Esophagus muscularis mucosa (tissue), 4 donors: ENCODE measurements around the gene CPT1C. TPM values are rescaled to one million over a fixed set of nuclear protein-coding genes. Genes with fewer than 3 reads are reported as not detected.

Source experiments
- DNase-seq: peaks from one replicate; pipeline ENCODE4 v3.0.0-alpha.2; 2017; ENCODE audit errors: extremely low spot score
- H3K27ac ChIP-seq, 4 donors: fragments of 200-600 bp; sonication (generic); replicated peaks in 1 of 4; 1 replicate in 3 of 4; 2 replicates in 1 of 4; pipeline ENCODE4 v1.5.1; 2016 to 2019; ENCODE audit warnings: mild to moderate bottlenecking in 1 of 4
- H3K27me3 ChIP-seq, 4 donors: fragments of 200-600 bp; sonication (generic); one replicate each; pipeline versions ENCODE4 v1.5.1 to v1.6.0; 2016 to 2019
- H3K36me3 ChIP-seq, 4 donors: fragments of 200-600 bp; sonication (generic); one replicate each; pipeline ENCODE4 v1.5.1; 2016 to 2019
- H3K4me1 ChIP-seq, 4 donors: fragments of 200-600 bp; sonication (generic); one replicate each; pipeline ENCODE4 v1.5.1; 2016 to 2019
- H3K4me3 ChIP-seq, 4 donors: fragments of 200-600 bp; sonication (generic); 1 replicate in 2 of 4; 2 replicates in 2 of 4; pipeline ENCODE4 v1.5.1; 2016 to 2019; ENCODE audit warnings: mild to moderate bottlenecking in 4 of 4, moderate library complexity in 1 of 4
- H3K9me3 ChIP-seq, 4 donors: fragments of 200-600 bp; sonication (generic); 1 replicate in 3 of 4; 2 replicates in 1 of 4; pipeline ENCODE4 v1.5.1; 2016 to 2019
- CTCF ChIP-seq, 3 experiments: fragments of 200-600 bp in 2 of 3; fragments of 450-650 bp in 1 of 3; sonication (generic) in 2 of 3; IDR thresholded peaks; one replicate each; pipeline ENCODE4 v1.5.1; 2017 to 2019; ENCODE audit warnings: antibody characterized with exemption in 3 of 3, mild to moderate bottlenecking in 2 of 3, moderate library complexity in 1 of 3
- EP300 ChIP-seq: sonication (generic); formaldehyde crosslinking; IDR thresholded peaks from one replicate; pipeline ENCODE4 v1.6.1; 2017; ENCODE audit warnings: antibody characterized with exemption
- POLR2A ChIP-seq: fragments of 450-650 bp; IDR thresholded peaks from one replicate; pipeline ENCODE4 v1.6.1; 2017; ENCODE audit warnings: antibody characterized with exemption, moderate library complexity, mild to moderate bottlenecking, low read depth
- POLR2AphosphoS5 ChIP-seq, 2 donors: sonication (generic); formaldehyde crosslinking; IDR thresholded peaks; one replicate each; pipeline ENCODE4 v1.6.1; 2017; ENCODE audit warnings: antibody characterized with exemption in 2 of 2
- WGBS: methylation state at CpG from one replicate; pipeline ENCODE4 v1.1.5; 2018; 5-methylcytosine and 5-hydroxymethylcytosine counted together
- intact Hi-C: fragments of 100-400 bp; cut with DNase I; formaldehyde crosslinking; loops from one replicate; pipeline ENCODE4 v1.15.1; 2023
- total RNA-seq, 4 donors: library from RNA; depleted of rRNA; stranded (reverse); fragments of >200 nt; gene quantifications; one replicate each; pipeline versions ENCODE4 v1.1.0 to v1.2.1, GENCODE V29; 2016

The CPT1C gene
- 1 to 10 TPM; 2.7 to 6.6 (median 3.9) TPM for total RNA-seq

GRCh38 chr19:49690656-49691242, at the start of gene CPT1C:
CPT1C (plus strand) TSS chr19:49691116; CDS start chr19:49692253, 1,137 bp downstream.
- Histone ChIP-seq H3K36me3 (peaks cover 14 to 28% (median 24%) of the 10 kb centered on the region in 4 donors), H3K4me3 (peak within 1 kb of the TSS; percentile 51 to 63 (median 54)), H3K4me1 (peaks cover 31 to 40% (median 33%) of the 10 kb centered on the region in 4 donors), H3K9me3 (no peaks in the 10 kb centered on the region), H3K27ac (peak within 1 kb of the TSS; percentile 59 to 76 (median 68)), H3K27me3 (peaks cover 0 to 43% (median 13%) of the 10 kb centered on the region in 4 donors)
- intact Hi-C loops: no loop called here
- 4% methylated on average over 38 of the region's 38 CpGs for WGBS
- peak; percentile 49 to 77 for TF ChIP-seq POLR2AphosphoS5 (IDR thresholded peaks at IDR 0.05)
- TF ChIP-seq EP300: no peak
- DNase-seq: peak; percentile 94

- intact Hi-C loops: loop anchor here (2.0 to 5.0 kb wide), 2 partner anchors 23 to 35 kb away; partner anchors contain the start of genes BCL2L12, IRF3 and PRMT1
- TF ChIP-seq POLR2A (peak; percentile 94), EP300 (peak; percentile 52), CTCF (IDR thresholded peaks at IDR 0.05) (peak in 1 of 3 experiments; percentile 20), POLR2AphosphoS5 (IDR thresholded peaks at IDR 0.05) (peak; percentile 100)
- DNase-seq: peak; percentile 100
- H3K4me3 ChIP-seq: peak within 1 kb of the TSS; percentile 69 to 97 (median 83)
- 2% methylated on average over 36 of the region's 87 CpGs for WGBS
- peak within 1 kb of the TSS; percentile 98 to 100 (median 98) for H3K27ac ChIP-seq
- H3K4me1 ChIP-seq: peaks cover 46 to 73% (median 69%) of the 10 kb centered on the region in 4 donors
- H3K36me3 ChIP-seq: peaks cover 7 to 26% (median 23%) of the 10 kb centered on the region in 4 donors
- H3K9me3 ChIP-seq: no peaks in the 10 kb centered on the region
- no peaks in the 10 kb centered on the region for H3K27me3 ChIP-seq
Observed at GRCh38 chr19:49641688-49642491, 49.0 kb upstream of the CPT1C start, which contains the start of gene SCAF1. SCAF1 (plus strand) TSS chr19:49642209; CDS start chr19:49645027, 2,818 bp downstream.

GRCh38 chr19:49642492-49643035, 48.4 kb upstream of the CPT1C start:
- peaks cover 13 to 32% (median 29%) of the 10 kb centered on the region in 4 donors for H3K36me3 ChIP-seq
- WGBS: 18% methylated on average over 3 of the region's 5 CpGs
- H3K9me3 ChIP-seq: no peaks in the 10 kb centered on the region
- H3K27me3 ChIP-seq: no peaks in the 10 kb centered on the region
- TF ChIP-seq EP300 (no peak), POLR2A (no peak), CTCF (IDR thresholded peaks at IDR 0.05) (no peak), POLR2AphosphoS5 (IDR thresholded peaks at IDR 0.05) (no peak)
- H3K4me1 ChIP-seq: peaks cover 42 to 67% (median 65%) of the 10 kb centered on the region in 4 donors
- DNase-seq: no peak
- peak overlapping the region; percentile 69 to 97 (median 83) for H3K4me3 ChIP-seq
- H3K27ac ChIP-seq: peak overlapping the region; percentile 91 to 100 (median 98)
- intact Hi-C loops: loop anchor here (2.0 to 5.0 kb wide), 2 partner anchors 22 to 35 kb away; partner anchors contain the start of genes BCL2L12, IRF3 and PRMT1

GRCh38 chr19:49643466-49643865, 47.5 kb upstream of the CPT1C start:
- peaks cover 22 to 41% (median 35%) of the 10 kb centered on the region in 4 donors for H3K36me3 ChIP-seq

More at GRCh38 chr19:49643466-49643865, 47.5 kb upstream of the CPT1C start:
- no peaks in the 10 kb centered on the region for H3K9me3 ChIP-seq
- peak overlapping the region in 2 of 4 donors; percentile 90 to 97 for H3K4me3 ChIP-seq
- TF ChIP-seq CTCF (IDR thresholded peaks at IDR 0.05): no peak
- TF ChIP-seq POLR2AphosphoS5 (IDR thresholded peaks at IDR 0.05): no peak
- TF ChIP-seq EP300: no peak
- TF ChIP-seq POLR2A: no peak
- intact Hi-C loops: loop anchor here (2.0 to 5.0 kb wide), 2 partner anchors 21 to 34 kb away; partner anchors contain the start of genes BCL2L12, IRF3 and PRMT1
- peaks cover 37 to 58% (median 56%) of the 10 kb centered on the region in 4 donors for H3K4me1 ChIP-seq
- no peaks in the 10 kb centered on the region for H3K27me3 ChIP-seq
- 53% methylated on average over 2 of the region's 2 CpGs for WGBS
- DNase-seq: no peak
- peak overlapping the region in 1 of 4 donors; percentile 98 for H3K27ac ChIP-seq
